EL (cell line): ENCODE results near the gene AP3S1.
"Not testable (repeated sequence)": the region's sequence is repeated elsewhere in the genome, so short reads cannot be mapped to it uniquely, and the experiment has no call there.

ENCODE experiments used
- DNase-seq: peaks from one replicate; pipeline ENCODE4 v3.0.0-alpha.2; 2016

AP3S1 gene

GRCh38 chr5:115873392-115873791 lies 31.7 kb downstream of the AP3S1 start:
- DNase-seq = peak; percentile 59

- DNase-seq = no peak
Observed at GRCh38 chr5:115875447-115875846, 33.7 kb downstream of the AP3S1 start.

- DNase-seq = not testable (repeated sequence)
Observed at GRCh38 chr5:115877342-115877741, 35.6 kb downstream of the AP3S1 start.

- not testable (repeated sequence) for DNase-seq
Observed at GRCh38 chr5:115882434-115882833, 40.7 kb downstream of the AP3S1 start.

GRCh38 chr5:115884704-115885103 lies 43.0 kb downstream of the AP3S1 start:
- no peak for DNase-seq

GRCh38 chr5:115885208-115885607 lies 43.5 kb downstream of the AP3S1 start:
- not testable (repeated sequence) for DNase-seq

GRCh38 chr5:115888027-115888426 lies 46.3 kb downstream of the AP3S1 start:
- peak; percentile 30 for DNase-seq

- DNase-seq = no peak
Observed at GRCh38 chr5:115892021-115892420, 50.3 kb downstream of the AP3S1 start.

GRCh38 chr5:115894342-115894741 lies 52.6 kb downstream of the AP3S1 start:
- no peak for DNase-seq

- peak; percentile 46 for DNase-seq
Observed at GRCh38 chr5:115895821-115896220, 54.1 kb downstream of the AP3S1 start.

GRCh38 chr5:115898656-115899055 lies 56.9 kb downstream of the AP3S1 start:
- peak; percentile 72 for DNase-seq

- DNase-seq = no peak
Observed at GRCh38 chr5:115907177-115907576, 65.4 kb downstream of the AP3S1 start.

- not testable (repeated sequence) for DNase-seq
Observed at GRCh38 chr5:115913623-115914400, 72.1 kb downstream of the AP3S1 start.

GRCh38 chr5:115920171-115920725 lies 78.5 kb downstream of the AP3S1 start:
- no peak for DNase-seq

- not testable (repeated sequence) for DNase-seq
Observed at GRCh38 chr5:115928578-115929407, 87.1 kb downstream of the AP3S1 start.

GRCh38 chr5:115930171-115930570 lies 88.4 kb downstream of the AP3S1 start:
- not testable (repeated sequence) for DNase-seq

- DNase-seq = peak; percentile 31
Observed at GRCh38 chr5:115930630-115931337, 89.0 kb downstream of the AP3S1 start.

GRCh38 chr5:115932991-115933390 lies 91.3 kb downstream of the AP3S1 start:
- peak; percentile 55 for DNase-seq

- no peak for DNase-seq
Observed at GRCh38 chr5:115934388-115934974, 92.7 kb downstream of the AP3S1 start.

- no peak for DNase-seq
Observed at GRCh38 chr5:115936031-115936430, 94.3 kb downstream of the AP3S1 start.

- peak; percentile 60 for DNase-seq
Observed at GRCh38 chr5:115939059-115939458, 97.3 kb downstream of the AP3S1 start.

- DNase-seq = no peak
Observed at GRCh38 chr5:115940080-115940810, 98.5 kb downstream of the AP3S1 start.
